ENCODE results near the gene SLIT3.

- no peak for TF ChIP-seq GATA2 (IDR thresholded peaks at IDR 0.05; ENCODE audit: low read depth, low read length)
- no peak for TF ChIP-seq GATA3 (IDR thresholded peaks at IDR 0.05; ENCODE audit: low read depth, low read length)
These were observed 205.5 kb downstream of the SLIT3 start for GRCh38 chr5:169095410-169095960.

Data from SH-SY5Y (cell line).